ENCODE data around the gene DYNC1I2.
"Not testable (repeated sequence)": the region's sequence is repeated elsewhere in the genome, so short reads cannot be mapped to it uniquely, and the experiment has no call there.

DYNC1I2 gene

GRCh38 chr2:171718720-171719119, 31.5 kb downstream of the DYNC1I2 start:
- peak in 1 of 5 donors; percentile 61 for DNase-seq

- DNase-seq, result no peak
Measured at GRCh38 chr2:171719660-171720059, 32.4 kb downstream of the DYNC1I2 start.

- no peak for DNase-seq
Measured at GRCh38 chr2:171723716-171724683, 36.7 kb downstream of the DYNC1I2 start.

GRCh38 chr2:171726847-171727450, 39.7 kb downstream of the DYNC1I2 start:
- no peak for DNase-seq

- DNase-seq, result no peak
Measured at GRCh38 chr2:171728989-171729951, 42.0 kb downstream of the DYNC1I2 start.

- DNase-seq, result no peak
Measured at GRCh38 chr2:171729952-171730317, 42.7 kb downstream of the DYNC1I2 start.

- DNase-seq, result no peak
Measured at GRCh38 chr2:171735991-171736710, 48.9 kb downstream of the DYNC1I2 start.

GRCh38 chr2:171741189-171741588, 53.9 kb downstream of the DYNC1I2 start:
- no peak for DNase-seq

GRCh38 chr2:171742760-171743159, 55.5 kb downstream of the DYNC1I2 start:
- DNase-seq, result no peak

GRCh38 chr2:171745141-171745540, 57.9 kb downstream of the DYNC1I2 start:
- DNase-seq, result peak in 1 of 5 donors; percentile 5

- no peak for DNase-seq
Measured at GRCh38 chr2:171745806-171746205, 58.5 kb downstream of the DYNC1I2 start.

GRCh38 chr2:171747371-171747770, 60.1 kb downstream of the DYNC1I2 start:
- no peak for DNase-seq

- DNase-seq, result no peak
Measured at GRCh38 chr2:171754254-171754939, 67.1 kb downstream of the DYNC1I2 start.

- DNase-seq, result not testable (repeated sequence)
Measured at GRCh38 chr2:171758762-171759161, 71.5 kb downstream of the DYNC1I2 start.

- DNase-seq, result not testable (repeated sequence)
Measured at GRCh38 chr2:171761176-171761575, 73.9 kb downstream of the DYNC1I2 start.

GRCh38 chr2:171762879-171763573, 75.8 kb downstream of the DYNC1I2 start:
- no peak for DNase-seq

- DNase-seq, result no peak
Measured at GRCh38 chr2:171763602-171764001, 76.3 kb downstream of the DYNC1I2 start.

- no peak for DNase-seq
Measured at GRCh38 chr2:171771463-171771862, 84.2 kb downstream of the DYNC1I2 start.

GRCh38 chr2:171772373-171772772, 85.1 kb downstream of the DYNC1I2 start:
- no peak for DNase-seq

- not testable (repeated sequence) for DNase-seq
Measured at GRCh38 chr2:171774581-171774980, 87.3 kb downstream of the DYNC1I2 start.

- DNase-seq, result no peak
Measured at GRCh38 chr2:171778515-171778914, 91.2 kb downstream of the DYNC1I2 start.
